MG63 (cell line): Measurements from ENCODE around the gene CCNF. TPM values are rescaled to one million over a fixed set of nuclear protein-coding genes. Genes with fewer than 3 reads are reported as not detected.
A peak's percentile ranks its signal among the peaks of the same experiment; 100 is the strongest.
"Not testable (repeated sequence)": the region's sequence is repeated elsewhere in the genome, so short reads cannot be mapped to it uniquely, and the experiment has no call there.

Source experiments
- DNase-seq: peaks from one replicate; pipeline ENCODE4 v3.0.0-alpha.2; 2020
- H3K27me3 ChIP-seq: fragments of 250-450 bp; sonication (Bioruptor Pico); 2 replicates; pipeline ENCODE4 v1.5.1; 2020; ENCODE audit warnings: mild to moderate bottlenecking, moderate library complexity
- H3K36me3 ChIP-seq: fragments of 250-450 bp; sonication (Bioruptor Pico); 2 replicates; pipeline ENCODE4 v1.5.1; 2020; ENCODE audit warnings: mild to moderate bottlenecking, moderate library complexity
- H3K4me3 ChIP-seq: fragments of 250-450 bp; sonication (Bioruptor Pico); 2 replicates; pipeline ENCODE4 v1.5.1; 2020; ENCODE audit warnings: mild to moderate bottlenecking, moderate library complexity
- H3K9me3 ChIP-seq: fragments of 250-450 bp; sonication (Bioruptor Pico); 2 replicates; pipeline ENCODE4 v1.5.1; 2020; ENCODE audit warnings: mild to moderate bottlenecking, moderate library complexity
- total RNA-seq: library from RNA; depleted of rRNA; stranded (reverse); fragments of >200 nt; shearing (Covaris generic); gene quantifications from 2 replicates; pipeline ENCODE4 v1.2.3, GENCODE V29; 2014; ENCODE audit warnings: low replicate concordance

CCNF gene
- total RNA-seq, 1 experiment from 2014 or later, result 35.9 TPM

- Histone ChIP-seq H3K36me3 (no peaks in the 10 kb centered on the region), H3K9me3 (no peaks in the 10 kb centered on the region), H3K4me3 (no peak overlapping the region), H3K27me3 (no peaks in the 10 kb centered on the region)
- DNase-seq, result peak; percentile 46
Measured at GRCh38 chr16:2424061-2425007, 4.9 kb upstream of the CCNF start.

GRCh38 chr16:2425008-2425518 is 4.2 kb upstream of the CCNF start:
- Histone ChIP-seq H3K4me3 (no peak overlapping the region), H3K27me3 (no peaks in the 10 kb centered on the region), H3K36me3 (no peaks in the 10 kb centered on the region), H3K9me3 (no peaks in the 10 kb centered on the region)
- DNase-seq, result no peak

- H3K36me3 ChIP-seq, result peaks cover 8% of the 10 kb centered on the region
- no peaks in the 10 kb centered on the region for H3K9me3 ChIP-seq
- no peak overlapping the region for H3K4me3 ChIP-seq
- no peak for DNase-seq
- no peaks in the 10 kb centered on the region for H3K27me3 ChIP-seq
Measured at GRCh38 chr16:2425825-2426430, 3.3 kb upstream of the CCNF start.

- H3K9me3 ChIP-seq, result no peaks in the 10 kb centered on the region
- H3K4me3 ChIP-seq, result no peak overlapping the region
- no peak for DNase-seq
- peaks cover 16% of the 10 kb centered on the region for H3K36me3 ChIP-seq
- H3K27me3 ChIP-seq, result no peaks in the 10 kb centered on the region
Measured at GRCh38 chr16:2426941-2427361, 2.3 kb upstream of the CCNF start.

GRCh38 chr16:2427526-2427925 is 1.7 kb upstream of the CCNF start:
- Histone ChIP-seq H3K4me3 (no peak overlapping the region), H3K27me3 (no peaks in the 10 kb centered on the region), H3K36me3 (peaks cover 22% of the 10 kb centered on the region), H3K9me3 (no peaks in the 10 kb centered on the region)
- no peak for DNase-seq

GRCh38 chr16:2428051-2428783 is 1.0 kb upstream of the CCNF start:
- no peaks in the 10 kb centered on the region for H3K9me3 ChIP-seq
- H3K36me3 ChIP-seq, result peaks cover 29% of the 10 kb centered on the region
- peak overlapping the region; percentile 82 for H3K4me3 ChIP-seq
- no peaks in the 10 kb centered on the region for H3K27me3 ChIP-seq
- DNase-seq, result peak; percentile 35

- no peaks in the 10 kb centered on the region for H3K9me3 ChIP-seq
- peak overlapping the region; percentile 82 for H3K4me3 ChIP-seq
- H3K27me3 ChIP-seq, result no peaks in the 10 kb centered on the region
- H3K36me3 ChIP-seq, result peaks cover 34% of the 10 kb centered on the region
- DNase-seq, result no peak
Measured at GRCh38 chr16:2428784-2429033, 538 bp upstream of the CCNF start.

GRCh38 chr16:2429771-2430663 is 770 bp downstream of the CCNF start:
- Histone ChIP-seq H3K36me3 (peaks cover 46% of the 10 kb centered on the region), H3K27me3 (no peaks in the 10 kb centered on the region), H3K9me3 (no peaks in the 10 kb centered on the region), H3K4me3 (peak overlapping the region; percentile 82)
- peak; percentile 28 for DNase-seq

GRCh38 chr16:2432286-2432685 is 3.0 kb downstream of the CCNF start:
- Histone ChIP-seq H3K27me3 (no peaks in the 10 kb centered on the region), H3K9me3 (no peaks in the 10 kb centered on the region), H3K4me3 (no peak overlapping the region), H3K36me3 (peaks cover 63% of the 10 kb centered on the region)
- DNase-seq, result no peak

GRCh38 chr16:2432801-2433505 is 3.7 kb downstream of the CCNF start:
- peaks cover 70% of the 10 kb centered on the region for H3K36me3 ChIP-seq
- H3K9me3 ChIP-seq, result no peaks in the 10 kb centered on the region
- H3K27me3 ChIP-seq, result no peaks in the 10 kb centered on the region
- H3K4me3 ChIP-seq, result no peak overlapping the region
- no peak for DNase-seq

GRCh38 chr16:2435236-2435635 is 6.0 kb downstream of the CCNF start:
- not testable (repeated sequence) for H3K9me3 ChIP-seq, H3K4me3 ChIP-seq, H3K27me3 ChIP-seq, DNase-seq
- H3K36me3 ChIP-seq, result peaks cover 92% of the 10 kb centered on the region

GRCh38 chr16:2436110-2436509 is 6.9 kb downstream of the CCNF start:
- no peak for DNase-seq
- H3K27me3 ChIP-seq, result no peaks in the 10 kb centered on the region
- peaks cover 90% of the 10 kb centered on the region for H3K36me3 ChIP-seq
- no peaks in the 10 kb centered on the region for H3K9me3 ChIP-seq
- H3K4me3 ChIP-seq, result no peak overlapping the region

GRCh38 chr16:2437032-2437790 is 8.0 kb downstream of the CCNF start:
- H3K27me3 ChIP-seq, result no peaks in the 10 kb centered on the region
- peaks cover 87% of the 10 kb centered on the region for H3K36me3 ChIP-seq
- H3K9me3 ChIP-seq, result no peaks in the 10 kb centered on the region
- no peak overlapping the region for H3K4me3 ChIP-seq
- DNase-seq, result no peak

- Histone ChIP-seq H3K36me3 (peaks cover 79% of the 10 kb centered on the region), H3K27me3 (no peaks in the 10 kb centered on the region), H3K4me3 (no peak overlapping the region), H3K9me3 (no peaks in the 10 kb centered on the region)
- DNase-seq, result no peak
Measured at GRCh38 chr16:2438121-2438520, 8.9 kb downstream of the CCNF start.

- Histone ChIP-seq H3K4me3 (no peak overlapping the region), H3K27me3 (no peaks in the 10 kb centered on the region), H3K9me3 (no peaks in the 10 kb centered on the region), H3K36me3 (peaks cover 71% of the 10 kb centered on the region)
- no peak for DNase-seq
Measured at GRCh38 chr16:2439598-2439997, 10.4 kb downstream of the CCNF start.
